PC-3 (cell line): ENCODE data around the gene FAM187B. TPM values are rescaled to one million over a fixed set of nuclear protein-coding genes. Genes with fewer than 3 reads are reported as not detected.

Experiments used
- ATAC-seq: fragments of 200-7000 bp; cut with Tn5 transposase; 2 replicates; pipeline ENCODE4 v1.9.1; 2020; ENCODE audit warnings: mild to moderate bottlenecking, moderate library complexity
- BruUV-seq: library from RNA; stranded (reverse); fragments of 400-500 nt; replicated peaks from 2 replicates; lab custom pipeline; 2021; lab: Mats Ljungman, UMichigan
- CTCF ChIA-PET: fragments of 300-600 bp; sonication (Branson Sonifier 250); formaldehyde crosslinking; loops from one replicate; lab custom pipeline; 2022; ENCODE audit warnings: antibody characterized with exemption; lab: Charles Lee
- POLR2A ChIA-PET: fragments of 300-600 bp; sonication (Branson Sonifier 250); formaldehyde crosslinking; loops from one replicate; lab custom pipeline; 2022; ENCODE audit warnings: antibody characterized with exemption; ENCODE audit not compliant: unreplicated experiment; lab: Charles Lee
- DNase-seq: peaks from one replicate; pipeline ENCODE4 v3.0.0-alpha.2; 2015
- H2AFZ ChIP-seq: fragments of 300-600 bp; sonication (generic); 2 replicates; pipeline ENCODE4 v1.6.0; 2016; ENCODE audit warnings: antibody characterized with exemption, low read length
- H3F3A ChIP-seq: fragments of 300-600 bp; sonication (generic); one replicate; pipeline ENCODE4 v1.6.0; 2017; ENCODE audit warnings: antibody characterized with exemption, low read length, control low read depth, mild to moderate bottlenecking; ENCODE audit not compliant: unreplicated experiment
- H3K27ac ChIP-seq: fragments of 300-600 bp; sonication (generic); 2 replicates; pipeline ENCODE4 v1.5.1; 2016; ENCODE audit warnings: mild to moderate bottlenecking, low read length
- H3K27me3 ChIP-seq: fragments of 300-600 bp; sonication (generic); 2 replicates; pipeline ENCODE4 v1.6.1; 2016; ENCODE audit warnings: low read length, mixed read lengths
- H3K36me3 ChIP-seq: fragments of 300-600 bp; sonication (generic); 2 replicates; pipeline ENCODE4 v1.6.1; 2016; ENCODE audit warnings: low read depth, mixed run types, low read length, mixed read lengths
- H3K4me1 ChIP-seq: fragments of 300-600 bp; sonication (generic); 2 replicates; pipeline ENCODE4 v1.5.1; 2016; ENCODE audit warnings: low read length; ENCODE audit not compliant: insufficient read depth
- H3K4me2 ChIP-seq: fragments of 300-600 bp; sonication (generic); 2 replicates; pipeline ENCODE4 v1.6.0; 2016; ENCODE audit warnings: low read length
- H3K4me3 ChIP-seq: fragments of 300-600 bp; sonication (generic); 2 replicates; pipeline ENCODE4 v1.5.1; 2016; ENCODE audit warnings: mild to moderate bottlenecking, low read length, mixed read lengths
- H3K79me2 ChIP-seq: fragments of 300-600 bp; sonication (generic); 2 replicates; pipeline ENCODE4 v1.6.1; 2017; ENCODE audit warnings: low read length, mixed read lengths
- H3K9ac ChIP-seq: fragments of 300-600 bp; sonication (generic); 2 replicates; pipeline ENCODE4 v1.6.0; 2016; ENCODE audit warnings: mild to moderate bottlenecking, low read length
- H3K9me2 ChIP-seq: fragments of 300-600 bp; sonication (generic); replicated peaks from 2 replicates; pipeline ENCODE4 v1.6.1; 2016; ENCODE audit warnings: mixed run types, low read length, mixed read lengths
- H3K9me3 ChIP-seq: fragments of 300-600 bp; sonication (generic); 2 replicates; pipeline ENCODE4 v1.6.1; 2016; ENCODE audit warnings: low read length, mixed read lengths
- H4K20me1 ChIP-seq: fragments of 300-600 bp; sonication (generic); 2 replicates; pipeline ENCODE4 v1.6.1; 2016; ENCODE audit warnings: low read length, mixed read lengths
- EZH2 ChIP-seq: fragments of 300-600 bp; sonication (generic); IDR thresholded peaks from one replicate; pipeline ENCODE4 v1.6.1; 2017; ENCODE audit warnings: antibody characterized with exemption, mild to moderate bottlenecking, low read length; ENCODE audit not compliant: unreplicated experiment
- EZH2phosphoT487 ChIP-seq: fragments of 300-600 bp; sonication (generic); IDR thresholded peaks from 2 replicates; pipeline ENCODE4 v1.6.1; 2018; ENCODE audit warnings: mild to moderate bottlenecking, antibody characterized with exemption, low read length, borderline replicate concordance
- intact Hi-C: fragments of 100-400 bp; cut with micrococcal nuclease; formaldehyde crosslinking; loops from 2 replicates; pipeline ENCODE4 v1.9.0; 2023
- total RNA-seq: library from RNA; depleted of rRNA; stranded (reverse); fragments of >200 nt; gene quantifications from 2 replicates; pipeline ENCODE4 v1.2.3, GENCODE V29; 2014
- TF ChIP-seq, protein P1 (sequence below): fragments of 300-600 bp; sonication (generic); conservative IDR thresholded peaks from 2 replicates; pipeline ENCODE4 v1.5.1; 2017; ENCODE audit warnings: antibody characterized with exemption, low read depth, mild to moderate bottlenecking, low read length

FAM187B gene
- total RNA-seq, 1 experiment from 2014 or later = not detected

DNA sequence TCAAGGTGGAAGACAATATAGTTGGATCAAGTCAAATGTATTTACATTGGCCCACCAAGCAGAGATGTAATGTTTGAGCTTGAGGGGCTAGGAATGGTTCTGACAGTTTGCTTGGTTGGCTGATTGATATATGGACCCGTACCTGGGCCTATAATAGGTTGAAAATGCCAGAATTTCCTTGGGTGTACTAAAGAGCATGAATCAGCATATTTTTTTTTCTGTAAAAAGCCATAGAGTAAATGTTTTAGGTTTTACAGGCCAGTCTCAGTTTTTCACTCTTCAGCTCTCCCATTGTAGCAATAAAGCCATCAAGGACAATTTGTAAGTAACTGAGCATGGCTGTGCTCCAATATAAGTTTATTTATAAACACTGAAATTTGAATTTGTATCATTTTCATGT is 47.2 kb downstream of the FAM187B start:
- Histone ChIP-seq H3K36me3 (no peaks in the 10 kb centered on the region), H3K9me2 (no peaks in the 10 kb centered on the region), H3K4me1 (no peaks in the 10 kb centered on the region), H3K4me2 (no peak overlapping the region), H3K4me3 (no peak overlapping the region), H3K27ac (no peak overlapping the region), H3K79me2 (no peaks in the 10 kb centered on the region), H2AFZ (no peak overlapping the region), H4K20me1 (no peaks in the 10 kb centered on the region), H3K9ac (no peak overlapping the region), H3K9me3 (no peaks in the 10 kb centered on the region), H3K27me3 (no peaks in the 10 kb centered on the region), H3F3A (no peaks in the 10 kb centered on the region)
- CTCF ChIA-PET = no interaction called here
- intact Hi-C loops = no loop called here
- POLR2A ChIA-PET = no interaction called here
- TF ChIP-seq EZH2 (no peak), EZH2phosphoT487 (no peak)
- TF ChIP-seq, protein P1, sequence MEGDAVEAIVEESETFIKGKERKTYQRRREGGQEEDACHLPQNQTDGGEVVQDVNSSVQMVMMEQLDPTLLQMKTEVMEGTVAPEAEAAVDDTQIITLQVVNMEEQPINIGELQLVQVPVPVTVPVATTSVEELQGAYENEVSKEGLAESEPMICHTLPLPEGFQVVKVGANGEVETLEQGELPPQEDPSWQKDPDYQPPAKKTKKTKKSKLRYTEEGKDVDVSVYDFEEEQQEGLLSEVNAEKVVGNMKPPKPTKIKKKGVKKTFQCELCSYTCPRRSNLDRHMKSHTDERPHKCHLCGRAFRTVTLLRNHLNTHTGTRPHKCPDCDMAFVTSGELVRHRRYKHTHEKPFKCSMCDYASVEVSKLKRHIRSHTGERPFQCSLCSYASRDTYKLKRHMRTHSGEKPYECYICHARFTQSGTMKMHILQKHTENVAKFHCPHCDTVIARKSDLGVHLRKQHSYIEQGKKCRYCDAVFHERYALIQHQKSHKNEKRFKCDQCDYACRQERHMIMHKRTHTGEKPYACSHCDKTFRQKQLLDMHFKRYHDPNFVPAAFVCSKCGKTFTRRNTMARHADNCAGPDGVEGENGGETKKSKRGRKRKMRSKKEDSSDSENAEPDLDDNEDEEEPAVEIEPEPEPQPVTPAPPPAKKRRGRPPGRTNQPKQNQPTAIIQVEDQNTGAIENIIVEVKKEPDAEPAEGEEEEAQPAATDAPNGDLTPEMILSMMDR = no peak
- DNase-seq = no peak
- BruUV-seq = no TSS peak
- no peak for ATAC-seq

DNA sequence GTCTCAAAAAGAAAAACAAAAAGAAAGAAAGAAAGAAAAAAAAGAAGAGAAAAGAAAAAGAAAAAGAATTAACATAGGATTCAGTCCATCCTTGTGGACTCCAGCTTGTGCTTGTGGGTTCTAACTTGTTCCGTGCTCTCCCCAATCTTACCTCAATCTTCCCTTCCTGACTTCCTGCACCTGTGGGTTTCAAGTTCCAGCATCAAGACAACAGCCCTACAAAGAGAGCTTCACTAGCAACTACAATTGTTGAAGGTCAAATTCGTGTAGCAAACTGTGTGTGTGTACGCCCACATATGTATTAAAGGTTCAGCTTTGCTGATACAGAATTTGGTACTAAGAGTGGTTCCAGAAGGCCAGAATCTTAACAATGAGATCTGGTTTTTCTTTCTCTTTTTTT is 48.7 kb downstream of the FAM187B start:
- Histone ChIP-seq H4K20me1 (no peaks in the 10 kb centered on the region), H3K36me3 (no peaks in the 10 kb centered on the region), H3K4me2 (no peak overlapping the region), H3K4me1 (no peaks in the 10 kb centered on the region), H3K27me3 (no peaks in the 10 kb centered on the region), H2AFZ (no peak overlapping the region), H3K4me3 (no peak overlapping the region), H3F3A (no peaks in the 10 kb centered on the region), H3K9me3 (no peaks in the 10 kb centered on the region), H3K9me2 (no peaks in the 10 kb centered on the region), H3K27ac (no peak overlapping the region), H3K9ac (no peak overlapping the region), H3K79me2 (no peaks in the 10 kb centered on the region)
- DNase-seq (no peak), ATAC-seq (no peak)
- intact Hi-C loops = no loop called here
- TF ChIP-seq, protein P1 = no peak
- TF ChIP-seq EZH2phosphoT487 (no peak), EZH2 (no peak)
- BruUV-seq = no TSS peak
- ChIA-PET CTCF (no interaction called here), POLR2A (no interaction called here)

DNA sequence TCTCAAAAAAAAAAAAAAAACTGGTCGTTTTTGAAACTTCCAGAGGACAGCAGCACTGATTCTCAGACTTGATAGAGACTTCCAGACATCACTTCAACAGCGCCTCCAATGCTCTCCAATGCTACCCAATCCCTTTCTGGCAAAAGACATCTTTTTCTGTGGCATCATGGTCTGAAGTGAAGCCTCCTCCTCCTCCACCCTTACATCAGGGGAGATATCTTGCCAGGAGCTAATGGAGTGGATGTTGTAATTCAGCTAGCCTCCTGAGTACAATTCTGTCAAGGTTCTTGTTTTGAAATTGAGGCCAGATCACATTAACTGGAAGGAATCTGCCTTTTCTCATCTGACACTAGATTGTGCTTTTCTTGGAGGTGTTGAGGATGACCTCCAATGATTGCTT is 49.8 kb downstream of the FAM187B start:
- H3K9me2 ChIP-seq = no peaks in the 10 kb centered on the region
- H3K9ac ChIP-seq = no peak overlapping the region
- no peaks in the 10 kb centered on the region for H3K36me3 ChIP-seq
- ChIA-PET CTCF (no interaction called here), POLR2A (no interaction called here)
- intact Hi-C loops = no loop called here
- no peaks in the 10 kb centered on the region for H3K4me1 ChIP-seq
- H2AFZ ChIP-seq = no peak overlapping the region
- TF ChIP-seq EZH2 (no peak), EZH2phosphoT487 (no peak)
- TF ChIP-seq, protein P1 = no peak
- H4K20me1 ChIP-seq = no peaks in the 10 kb centered on the region
- no peak overlapping the region for H3K27ac ChIP-seq
- no peaks in the 10 kb centered on the region for H3F3A ChIP-seq
- H3K79me2 ChIP-seq = no peaks in the 10 kb centered on the region
- ATAC-seq (no peak), DNase-seq (no peak)
- no peaks in the 10 kb centered on the region for H3K27me3 ChIP-seq
- no peak overlapping the region for H3K4me2 ChIP-seq
- no TSS peak for BruUV-seq
- no peak overlapping the region for H3K4me3 ChIP-seq
- H3K9me3 ChIP-seq = no peaks in the 10 kb centered on the region
